ENCODE data around the gene RFTN2.
"Not testable (repeated sequence)": the region's sequence is repeated elsewhere in the genome, so short reads cannot be mapped to it uniquely, and the experiment has no call there.

RFTN2 gene

DNA sequence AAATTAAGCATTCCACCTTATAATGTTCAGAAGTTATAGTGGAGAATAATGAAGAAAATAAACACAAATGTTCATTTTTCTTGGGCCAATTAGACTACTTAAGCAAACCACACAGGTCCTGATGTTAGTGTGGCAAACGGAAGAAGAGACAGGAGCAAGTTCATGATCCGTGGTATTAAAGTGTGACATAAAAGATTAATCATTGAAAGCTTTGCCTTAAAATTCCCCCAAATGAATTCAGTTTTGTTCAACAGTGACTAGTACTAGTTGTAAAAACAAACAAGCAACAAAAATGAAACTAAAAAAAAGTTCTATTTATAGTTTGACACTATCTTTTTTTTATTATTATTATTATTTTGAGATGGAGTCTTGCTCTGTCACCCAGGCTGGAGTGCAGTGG, 73.7 kb downstream of the RFTN2 start:
- DNase-seq = no peak

DNA sequence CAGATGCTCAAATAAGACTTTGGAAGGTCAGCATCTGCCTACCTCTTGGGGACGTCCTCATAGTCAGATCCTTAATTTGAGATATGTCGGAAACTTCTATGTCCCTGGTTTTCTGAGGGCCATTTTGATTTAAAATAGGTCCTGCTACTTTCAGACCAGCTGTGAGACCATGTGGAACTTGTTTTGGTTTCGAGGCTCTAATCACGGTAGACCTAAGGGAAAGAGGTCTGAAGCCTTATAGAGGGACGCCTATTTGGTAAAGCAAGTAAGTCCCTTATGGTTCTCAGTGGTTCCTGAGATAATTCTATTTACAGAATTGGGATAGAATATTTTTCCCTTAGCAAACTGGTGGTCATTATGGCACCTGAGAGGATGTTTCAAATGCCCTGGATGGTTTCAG, 75.1 kb downstream of the RFTN2 start:
- no peak for DNase-seq

DNA sequence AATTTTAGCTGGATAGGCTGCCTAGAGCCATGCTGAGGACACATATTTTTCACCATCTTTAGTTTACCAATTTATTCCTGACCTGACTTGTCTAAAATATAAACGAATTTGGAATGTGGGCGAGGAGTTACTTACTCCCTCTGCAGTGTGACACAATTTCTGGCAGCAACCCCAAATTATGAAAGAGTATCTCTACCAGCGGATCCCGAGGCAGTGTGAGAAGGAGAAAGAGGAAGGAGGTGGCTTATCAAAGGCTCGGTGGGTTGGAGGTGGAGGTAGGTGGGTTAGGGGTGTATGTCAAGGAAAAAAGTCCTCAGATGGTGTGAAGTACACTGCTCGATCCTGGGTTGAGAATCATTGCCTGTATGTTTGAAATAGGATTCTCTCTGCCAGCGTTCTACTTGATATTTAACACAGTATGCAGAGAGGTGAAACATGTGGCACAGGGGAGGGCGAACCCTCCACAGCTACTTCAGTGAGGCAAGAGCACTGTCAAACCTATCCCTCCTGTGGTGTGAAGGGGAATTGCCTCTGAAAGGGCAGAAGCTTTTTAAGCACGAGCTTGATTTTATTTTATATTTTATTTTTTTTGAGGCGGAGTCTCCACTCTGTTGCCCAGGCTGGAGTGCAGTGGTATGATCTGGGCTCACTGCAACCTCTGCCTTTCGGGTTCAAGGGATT, 76.0 kb downstream of the RFTN2 start:
- DNase-seq = peak; percentile 14

DNA sequence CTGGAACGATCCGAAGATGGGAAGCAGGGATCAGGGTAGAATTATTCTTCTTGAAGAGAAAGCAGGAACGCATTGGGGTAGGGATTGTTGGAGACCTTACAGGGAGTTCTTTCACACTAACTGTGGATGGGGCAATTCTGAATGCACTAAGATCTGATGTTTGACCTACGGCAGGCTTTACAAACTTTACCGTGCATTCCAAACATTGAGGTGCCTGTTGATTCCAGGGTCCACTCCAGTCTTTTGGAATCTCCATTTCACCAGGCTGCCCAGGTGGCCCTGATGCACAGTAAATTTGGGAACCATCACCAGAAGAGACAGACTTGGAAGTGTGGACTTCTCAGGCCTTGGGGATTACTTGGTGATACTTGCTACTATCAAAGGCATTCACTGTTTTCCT, 76.9 kb downstream of the RFTN2 start:
- DNase-seq = no peak

DNA sequence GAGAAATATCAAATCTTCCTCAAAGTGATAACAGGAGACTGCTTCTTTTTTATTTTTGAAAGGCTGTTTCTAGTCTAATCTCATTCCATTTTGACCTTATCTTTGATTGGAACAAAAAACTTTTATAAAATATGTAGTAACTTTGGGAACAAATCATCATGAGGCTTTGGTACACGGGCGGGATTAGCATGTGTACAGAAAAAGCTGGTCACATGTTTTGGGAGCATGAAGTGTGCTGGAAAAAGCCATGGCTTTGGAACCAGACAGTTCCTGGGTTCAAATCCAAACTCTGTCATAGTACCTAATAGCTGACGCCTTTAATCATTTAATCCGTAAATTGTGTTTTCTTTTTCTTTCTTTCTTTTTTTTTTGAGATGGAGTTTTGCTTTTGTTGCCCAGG, 78.2 kb downstream of the RFTN2 start:
- DNase-seq = no peak

DNA sequence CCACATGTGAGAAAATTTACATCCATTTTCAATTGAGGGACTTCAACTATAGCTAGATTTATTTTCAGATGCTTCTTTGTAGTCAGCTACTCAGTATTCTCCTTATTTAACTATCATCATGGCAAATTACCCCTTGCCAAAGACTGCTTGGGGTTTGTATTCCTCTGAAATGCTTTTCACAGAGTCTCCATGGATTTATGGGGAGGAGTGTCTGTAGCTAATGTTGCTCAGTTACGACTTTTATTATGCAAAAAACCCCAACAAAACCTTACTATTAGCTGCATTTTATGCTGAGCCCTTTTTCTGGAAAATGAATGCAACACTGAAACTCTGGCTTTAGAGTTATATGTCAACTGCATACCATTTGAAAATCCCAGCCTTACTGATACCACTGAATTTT, 78.6 kb downstream of the RFTN2 start:
- no peak for DNase-seq

DNA sequence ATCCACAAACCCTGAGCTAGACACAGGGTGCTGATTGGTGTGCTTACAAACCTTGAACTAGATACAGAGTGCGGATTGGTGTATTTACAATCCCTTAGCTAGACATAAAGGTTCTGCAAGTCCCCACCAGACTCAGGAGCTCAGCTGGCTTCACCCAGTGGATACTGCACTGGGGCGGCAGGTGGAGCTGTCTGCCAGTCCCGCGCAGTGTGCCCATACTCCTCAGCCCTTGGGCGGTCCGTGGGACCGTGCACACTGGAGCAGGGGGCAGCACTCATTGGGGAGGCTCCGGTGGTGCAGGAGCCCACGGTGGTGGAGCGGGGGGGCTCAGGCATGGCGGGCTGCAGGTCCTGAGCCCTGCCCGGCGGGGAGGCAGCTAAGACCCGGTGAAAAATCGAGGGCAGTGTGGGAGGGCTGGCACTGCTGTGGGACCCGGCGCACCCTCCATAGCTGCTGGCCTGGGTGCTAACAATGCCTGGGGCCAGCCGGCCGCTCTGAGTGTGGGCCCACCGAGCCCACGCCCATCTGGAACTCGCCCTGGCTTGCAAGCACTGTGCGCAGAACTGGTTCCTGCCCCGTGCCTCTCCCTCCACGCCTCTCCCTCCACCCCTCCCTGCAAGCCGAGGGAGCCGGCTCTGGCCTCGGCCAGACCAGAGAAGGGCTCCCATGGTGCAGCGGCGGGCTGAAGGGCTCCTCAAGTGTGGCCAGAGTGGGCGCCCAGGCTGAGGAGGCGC, 83.9 kb downstream of the RFTN2 start:
- DNase-seq = no peak

DNA sequence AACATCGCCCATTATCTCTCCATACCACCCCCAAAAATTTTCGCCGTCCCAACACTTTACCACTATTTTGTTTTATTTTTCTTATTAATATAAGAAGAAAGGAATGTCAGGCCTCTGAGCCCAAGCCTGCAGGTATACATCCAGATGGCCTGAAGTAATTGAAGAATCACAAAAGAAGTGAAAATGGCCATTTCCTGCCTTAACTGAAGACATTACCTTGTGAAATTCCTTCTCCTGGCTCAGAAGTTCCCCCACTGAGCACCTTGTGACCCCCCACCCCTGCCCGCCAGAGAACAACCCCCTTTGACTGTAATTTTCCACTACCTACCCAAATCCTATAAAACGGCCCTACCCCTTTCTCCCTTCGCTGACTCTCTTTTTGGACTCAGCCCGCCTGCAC, 88.1 kb downstream of the RFTN2 start:
- not testable (repeated sequence) for DNase-seq

DNA sequence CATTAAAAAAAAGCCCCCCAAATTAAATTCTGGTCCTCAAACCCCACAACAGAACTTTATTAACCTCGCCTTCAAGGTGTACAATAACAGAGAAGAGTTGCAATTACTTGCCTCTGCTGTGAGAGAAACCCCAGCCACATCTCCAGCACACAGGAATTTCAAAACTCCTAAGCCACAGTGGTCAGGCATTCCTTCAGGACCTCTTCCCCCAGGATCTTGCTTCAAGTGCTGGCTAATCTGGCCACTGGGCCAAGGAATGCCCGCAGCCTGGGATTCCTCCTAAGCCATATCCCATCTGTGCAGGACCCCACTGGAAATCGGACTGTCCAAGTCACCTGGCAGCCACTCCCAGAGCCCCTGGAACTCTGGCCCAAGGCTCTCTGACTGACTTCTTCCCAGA, 95.2 kb downstream of the RFTN2 start:
- DNase-seq = not testable (repeated sequence)

DNA sequence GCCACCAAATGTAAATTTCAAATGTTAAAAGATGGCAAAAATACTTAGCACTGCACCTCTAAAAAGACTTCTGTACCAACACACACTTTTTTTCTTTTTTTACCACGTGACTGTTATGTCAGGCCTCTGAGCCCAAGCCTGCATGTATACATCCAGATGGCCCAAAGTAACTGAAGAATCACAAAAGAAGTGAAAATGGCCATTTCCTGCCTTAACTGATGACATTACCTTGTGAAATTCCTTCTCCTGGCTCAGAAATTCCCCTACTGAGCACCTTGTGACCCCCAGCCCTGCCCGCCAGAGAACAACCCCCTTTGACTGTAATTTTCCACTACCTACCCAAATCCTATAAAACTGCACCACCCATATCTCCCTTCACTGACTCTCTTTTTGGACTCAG, 97.1 kb downstream of the RFTN2 start:
- not testable (repeated sequence) for DNase-seq

DNA sequence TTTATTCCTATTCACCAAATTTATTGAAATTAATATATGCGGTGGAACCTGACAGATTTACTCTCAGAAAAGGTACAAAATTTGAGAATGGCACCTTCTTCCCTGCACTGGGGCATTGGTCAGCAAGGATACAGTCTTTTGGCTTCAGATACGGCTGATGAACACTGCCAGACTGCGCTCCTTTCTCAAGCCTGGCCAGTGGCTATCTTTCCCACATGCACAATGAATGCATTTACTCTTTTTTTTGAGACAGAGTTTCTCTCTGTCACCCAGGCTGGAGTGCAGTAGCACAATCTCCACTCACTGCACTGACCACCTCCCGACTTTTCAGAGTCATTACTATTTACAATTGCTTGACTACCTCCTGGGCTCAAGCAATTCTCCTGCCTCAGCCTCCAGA, 97.9 kb downstream of the RFTN2 start:
- no peak for DNase-seq

DNA sequence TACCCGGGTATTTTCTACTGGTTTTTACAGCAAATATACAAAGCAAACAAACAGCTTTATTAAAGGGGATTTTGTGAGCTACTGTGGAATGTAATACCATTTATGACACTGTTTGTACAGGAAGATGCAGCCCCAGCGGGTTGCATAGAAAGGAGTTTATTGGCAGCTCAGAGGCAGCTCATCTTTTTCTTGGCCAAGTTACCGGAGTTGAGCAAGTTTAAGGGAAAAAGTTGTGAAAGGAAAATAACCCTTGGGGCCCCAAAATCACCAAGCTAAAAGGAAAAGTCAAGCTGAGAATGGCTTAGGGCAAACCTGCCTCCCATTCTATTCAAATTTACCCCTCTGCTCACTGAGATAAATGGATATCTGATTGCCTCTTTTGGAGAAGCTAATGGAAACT, 98.8 kb downstream of the RFTN2 start:
- no peak for DNase-seq

DNA sequence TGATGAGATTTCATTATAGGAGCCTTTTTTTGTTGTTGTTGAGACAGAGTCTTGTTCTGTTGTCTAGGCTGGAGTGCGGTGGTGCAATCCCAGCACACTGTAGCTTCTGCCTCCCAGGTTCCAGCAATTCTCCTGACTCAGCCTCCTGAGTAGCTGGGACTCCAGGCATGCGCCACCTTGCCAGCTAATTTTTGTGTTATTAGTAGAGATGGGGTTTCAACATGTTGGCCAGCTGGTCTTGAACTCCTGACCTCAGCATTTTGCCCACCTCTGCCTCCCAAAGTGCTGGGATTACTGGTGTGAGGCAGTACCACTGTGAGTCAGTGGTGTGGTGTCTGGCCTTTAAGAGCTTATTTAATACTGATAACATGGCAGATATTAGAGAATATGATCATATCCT, 99.4 kb downstream of the RFTN2 start:
- DNase-seq = no peak

DNA sequence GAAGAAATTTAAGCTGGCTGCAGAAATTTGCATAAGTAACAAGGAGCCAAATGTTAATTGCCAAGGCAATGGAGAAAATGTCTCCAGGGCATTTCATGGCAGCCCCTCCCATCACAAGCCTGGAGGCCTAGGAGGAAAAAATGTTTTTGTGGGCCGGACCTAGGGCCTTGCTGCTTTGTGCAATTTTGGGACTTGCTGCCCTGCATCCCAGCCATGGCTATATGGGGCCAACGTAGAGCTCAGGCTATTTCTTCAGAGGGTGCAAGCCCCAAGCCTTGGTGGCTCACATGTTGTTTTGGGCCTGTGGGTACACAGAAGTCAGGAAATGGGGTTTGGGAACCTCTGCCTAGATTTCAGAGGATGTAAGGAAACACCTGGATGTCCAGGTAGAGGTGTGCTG, 101.8 kb downstream of the RFTN2 start:
- no peak for DNase-seq

DNA sequence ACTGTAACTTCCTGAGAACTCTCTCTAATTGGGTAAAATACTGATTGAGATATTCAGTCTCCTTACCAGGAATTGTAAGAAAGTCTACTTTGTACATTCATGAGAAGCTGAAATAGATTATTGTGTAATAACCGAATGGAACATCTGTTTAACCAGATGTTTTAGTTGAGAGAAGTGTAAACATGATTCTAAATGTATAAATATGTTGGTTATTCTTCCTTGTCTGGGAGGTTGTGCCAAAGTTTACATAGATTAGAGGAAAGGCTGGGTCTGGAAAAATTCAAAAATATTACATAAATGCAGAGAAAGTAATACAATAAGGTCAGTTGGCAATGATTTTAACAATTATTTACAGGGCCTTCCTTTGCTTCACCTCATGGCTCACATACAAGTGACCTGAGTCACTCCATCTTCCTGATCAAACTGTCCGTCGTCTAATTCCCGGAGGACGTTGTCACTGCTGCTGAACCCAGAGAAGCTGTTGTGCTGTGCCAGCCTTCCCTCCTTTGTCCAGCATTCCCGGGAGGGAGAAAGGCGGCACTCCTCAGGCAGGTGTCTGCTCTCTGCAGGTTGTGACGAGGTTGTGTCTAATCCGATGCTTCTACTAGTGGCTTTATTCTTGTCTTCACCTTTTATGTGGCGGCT, 103.6 kb downstream of the RFTN2 start:
- DNase-seq = no peak

DNA sequence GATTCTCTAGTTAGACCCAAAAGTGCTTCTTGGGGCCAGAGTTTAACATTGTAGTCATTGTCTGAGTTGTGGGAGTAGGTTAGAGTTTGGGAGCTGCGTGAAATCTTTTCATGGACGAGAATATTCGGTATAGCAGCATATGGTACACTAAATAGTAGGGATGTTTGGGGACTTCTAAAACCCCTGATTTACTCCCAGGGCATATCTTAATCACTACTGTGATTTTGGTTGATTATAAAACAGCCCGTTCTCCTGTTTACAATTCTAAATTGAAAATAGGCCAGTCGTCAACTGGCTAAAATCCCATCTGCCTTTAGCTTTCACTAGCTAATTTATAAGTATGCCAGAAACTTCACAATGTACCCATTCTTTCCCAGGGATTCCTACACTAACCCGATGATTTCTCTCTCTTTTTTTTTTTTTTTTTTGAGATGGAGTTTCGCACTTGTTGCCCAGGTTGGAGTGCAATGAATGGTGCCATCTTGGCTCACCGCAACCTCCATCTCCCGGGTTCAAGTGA, 115.2 kb downstream of the RFTN2 start:
- no peak for DNase-seq

DNA sequence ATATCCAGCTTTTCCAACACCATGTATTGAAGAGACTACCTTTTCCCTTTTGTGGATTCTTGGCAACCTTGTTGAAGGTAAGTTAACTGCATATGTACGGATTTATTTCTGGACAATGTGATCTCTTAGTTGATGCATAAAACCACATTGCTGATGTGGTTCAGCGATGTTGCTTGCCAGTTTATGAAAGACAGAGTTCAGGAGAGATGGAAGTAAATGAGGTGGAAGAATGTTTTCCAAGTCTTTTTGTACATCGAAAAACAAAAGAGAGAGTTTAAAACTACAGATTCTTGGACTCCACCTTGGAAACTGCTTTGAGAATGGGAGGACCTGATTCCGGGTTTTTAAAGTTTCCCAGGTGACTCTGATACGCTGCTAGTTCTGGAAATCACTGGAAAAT, 115.7 kb downstream of the RFTN2 start:
- no peak for DNase-seq

DNA sequence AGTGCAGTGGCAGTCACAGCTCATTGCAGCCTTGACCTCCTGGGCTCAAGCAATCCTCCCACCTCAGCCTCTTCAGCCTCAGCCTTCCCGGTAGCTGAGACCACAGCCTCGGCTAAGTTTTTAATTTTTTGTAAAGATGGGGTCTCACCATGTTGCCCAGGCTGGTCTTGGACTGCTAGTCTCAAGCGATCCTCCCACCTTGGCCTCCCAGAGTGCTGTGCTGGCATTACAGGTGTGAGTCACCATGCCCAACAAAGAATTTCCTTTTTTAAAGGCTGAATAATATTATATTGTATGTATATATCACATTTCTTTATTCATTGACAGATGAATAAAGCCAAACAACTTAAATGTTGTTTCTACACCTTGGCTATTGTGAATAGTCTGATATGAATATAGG, 117.0 kb downstream of the RFTN2 start:
- DNase-seq = no peak

DNA sequence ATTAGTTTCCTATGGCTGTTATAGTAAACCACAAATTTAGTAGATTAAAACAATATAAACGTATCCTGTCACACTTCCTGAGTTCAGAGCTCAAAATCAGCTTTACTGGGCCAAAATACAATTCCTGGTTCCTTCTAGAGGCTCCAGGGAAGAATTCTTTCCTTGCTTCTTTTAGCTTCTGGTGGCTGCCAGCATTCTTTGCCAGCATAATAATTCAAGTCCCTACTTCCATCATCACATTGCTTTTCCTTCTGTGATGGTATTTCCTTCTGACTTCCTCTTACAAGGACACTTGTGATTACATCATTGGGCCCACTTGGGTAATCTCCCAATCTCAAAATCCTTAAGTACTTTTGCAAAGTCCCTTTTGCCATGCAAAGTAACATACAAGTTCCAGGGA, 118.9 kb downstream of the RFTN2 start:
- DNase-seq = no peak

DNA sequence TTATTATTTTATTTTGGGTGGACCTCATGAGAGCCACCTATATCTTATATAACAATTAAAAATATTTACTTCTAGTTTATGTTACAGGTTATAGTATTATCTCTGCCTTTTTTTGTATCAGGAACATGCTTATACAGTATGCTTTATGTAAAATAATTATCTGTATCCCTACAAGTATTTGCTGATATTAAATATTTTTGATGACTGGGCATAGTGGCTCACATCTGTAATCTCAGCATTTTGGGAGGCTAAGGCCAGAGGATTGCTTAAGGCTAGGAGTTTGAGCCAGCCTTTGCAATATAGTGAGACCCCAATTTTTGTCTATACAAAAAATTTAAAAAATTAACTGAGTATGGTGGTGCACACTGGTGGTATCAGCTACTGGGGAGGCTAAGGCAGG, 119.9 kb downstream of the RFTN2 start:
- DNase-seq = no peak

DNA sequence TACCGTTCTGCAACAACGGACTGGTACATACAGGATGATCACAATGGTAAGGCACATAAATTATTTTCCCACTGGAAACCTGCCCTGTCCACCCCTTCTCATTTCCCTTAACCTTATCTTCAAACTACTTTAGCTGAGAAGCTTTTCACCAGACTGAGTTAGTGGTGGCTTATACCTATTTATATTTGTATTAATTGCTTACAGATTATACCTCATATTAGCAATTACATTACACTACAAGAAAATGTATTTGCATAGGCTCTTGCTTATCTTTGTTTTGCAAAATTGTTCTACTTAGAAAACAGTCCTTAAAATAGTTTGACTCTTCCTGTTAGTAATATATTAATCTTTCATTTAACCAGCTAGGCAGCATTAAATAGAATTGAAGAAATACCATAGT, 124.1 kb downstream of the RFTN2 start:
- not testable (repeated sequence) for DNase-seq

DNA sequence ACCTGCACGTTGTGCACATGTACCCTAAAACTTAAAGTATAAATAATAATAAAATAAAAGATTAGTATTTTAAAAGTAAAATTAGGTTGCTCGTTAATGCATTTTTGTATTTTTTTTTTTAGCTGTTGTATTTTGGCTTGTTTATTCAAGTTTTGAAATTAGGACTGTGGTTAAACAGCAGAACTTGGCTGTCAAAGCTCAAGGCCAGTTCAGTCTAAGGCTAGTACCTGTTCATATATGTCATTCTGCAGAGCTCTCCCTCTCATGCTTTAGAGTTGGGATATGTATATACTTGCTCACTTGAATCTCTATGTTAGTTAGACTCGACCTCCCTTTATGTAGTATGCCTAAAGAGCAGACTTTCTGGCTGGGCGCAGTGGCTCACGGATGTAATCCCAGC, 126.8 kb downstream of the RFTN2 start:
- no peak for DNase-seq

DNA sequence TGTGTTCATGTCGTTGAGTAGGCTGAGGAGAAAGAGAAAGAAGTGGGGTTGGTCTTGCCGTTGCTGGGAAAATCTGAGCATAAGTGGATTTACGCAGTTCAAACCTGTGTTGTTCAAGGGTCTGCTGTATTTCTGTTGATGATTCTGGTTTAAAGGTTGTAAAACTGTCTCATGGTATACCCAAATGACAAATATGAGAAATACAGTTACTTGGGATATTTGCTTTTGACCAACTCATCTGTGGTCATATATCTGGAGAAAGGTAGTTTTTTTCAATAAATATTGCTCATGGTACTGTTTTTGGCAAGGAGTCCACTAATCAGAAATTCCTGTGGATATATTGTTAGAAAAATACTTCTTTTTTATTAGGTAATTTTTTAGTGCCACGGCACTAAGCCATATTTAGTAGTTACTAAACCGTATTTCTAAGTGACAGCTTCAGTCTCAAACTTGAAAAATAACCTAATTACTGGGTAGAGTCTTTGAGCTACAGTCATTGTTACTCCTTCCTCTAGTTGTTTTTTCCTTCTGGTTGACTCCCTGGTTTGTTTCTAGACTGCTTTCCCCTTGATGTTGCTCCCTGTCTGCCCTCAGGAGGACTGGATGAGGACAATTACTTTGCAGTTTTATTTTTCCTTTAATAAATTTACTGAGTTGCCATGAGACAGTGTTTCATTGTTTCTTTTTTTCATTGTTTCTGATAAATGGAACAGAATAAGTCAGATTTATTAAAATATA, 128.1 kb downstream of the RFTN2 start:
- DNase-seq = no peak

Data from stimulated activated CD4-positive, alpha-beta T cell treated with anti-CD3 and anti-CD28 coated beads, Interleukin-4, amount 100 ng/mL, for 24 hours (primary cell).